ENCODE results near the gene JADE2.
"Not testable (repeated sequence)": the region's sequence is repeated elsewhere in the genome, so short reads cannot be mapped to it uniquely, and the experiment has no call there.

The JADE2 gene

DNA sequence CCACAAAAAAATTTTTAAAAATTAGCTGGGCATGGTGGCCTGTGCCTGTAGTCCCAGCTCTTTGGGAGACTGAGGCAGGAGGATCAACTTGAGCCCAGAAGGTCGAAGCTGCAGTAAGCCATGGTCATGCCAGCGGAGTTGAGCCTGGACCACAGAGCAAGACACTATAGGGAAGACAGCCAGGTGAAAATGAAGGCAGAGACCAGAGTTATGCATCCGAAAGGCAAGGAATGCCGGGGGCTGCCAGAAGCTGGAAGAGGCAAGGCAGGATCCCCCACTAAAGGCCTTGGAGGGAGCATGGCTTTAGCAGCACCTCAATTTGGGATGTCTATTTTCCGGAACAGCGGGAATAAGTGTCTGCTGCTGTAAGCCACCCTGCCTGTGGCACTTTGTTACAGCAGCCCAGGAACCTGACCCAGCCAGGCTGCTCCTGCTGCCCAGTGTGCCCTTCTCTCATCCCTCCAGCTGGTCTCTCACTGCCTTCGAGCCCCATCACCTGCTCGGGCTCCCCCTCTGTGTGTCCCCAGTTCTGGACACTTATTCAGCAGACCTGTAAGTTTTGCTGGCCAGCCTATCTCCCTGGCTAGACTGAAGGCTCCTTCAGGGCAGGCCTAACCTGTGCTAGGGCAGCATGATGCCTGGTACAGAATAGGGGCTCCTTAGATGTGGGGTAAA lies 16.8 kb upstream of the JADE2 start:
- DNase-seq = no peak

DNA sequence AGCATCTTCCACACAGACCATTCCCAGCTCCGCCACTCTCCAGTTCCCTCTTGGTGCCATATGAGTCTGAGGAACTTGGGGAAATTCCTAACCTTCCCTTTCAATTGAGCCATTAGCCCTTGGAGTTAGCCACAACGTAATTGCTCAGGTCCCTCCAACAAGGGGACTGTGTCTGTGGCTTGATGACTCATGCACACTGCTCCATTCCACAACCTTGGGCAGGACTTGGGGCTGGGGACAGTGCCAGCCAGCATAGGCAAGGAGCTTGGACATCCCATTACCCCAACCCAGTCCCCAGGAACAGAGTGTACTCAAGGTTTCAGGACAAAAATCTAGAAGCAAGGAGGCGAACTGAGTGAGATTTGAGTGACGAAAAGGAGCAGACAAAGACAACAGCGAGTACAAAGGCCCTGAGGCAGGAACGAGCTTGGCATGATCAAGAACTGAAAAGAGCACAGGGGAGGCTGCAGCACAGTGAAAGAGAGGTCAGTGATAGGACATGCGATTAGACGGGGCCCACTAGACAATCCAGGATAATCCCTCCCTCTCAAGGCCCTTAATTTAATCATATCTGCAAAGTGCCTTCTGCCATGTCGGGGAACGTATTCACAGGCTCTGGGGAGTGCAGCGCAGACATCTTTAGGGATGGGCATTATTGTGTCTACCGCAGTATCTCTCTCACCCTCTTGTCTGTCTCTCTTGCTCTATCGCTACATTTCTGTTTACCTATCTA lies 16.0 kb upstream of the JADE2 start:
- DNase-seq = no peak

DNA sequence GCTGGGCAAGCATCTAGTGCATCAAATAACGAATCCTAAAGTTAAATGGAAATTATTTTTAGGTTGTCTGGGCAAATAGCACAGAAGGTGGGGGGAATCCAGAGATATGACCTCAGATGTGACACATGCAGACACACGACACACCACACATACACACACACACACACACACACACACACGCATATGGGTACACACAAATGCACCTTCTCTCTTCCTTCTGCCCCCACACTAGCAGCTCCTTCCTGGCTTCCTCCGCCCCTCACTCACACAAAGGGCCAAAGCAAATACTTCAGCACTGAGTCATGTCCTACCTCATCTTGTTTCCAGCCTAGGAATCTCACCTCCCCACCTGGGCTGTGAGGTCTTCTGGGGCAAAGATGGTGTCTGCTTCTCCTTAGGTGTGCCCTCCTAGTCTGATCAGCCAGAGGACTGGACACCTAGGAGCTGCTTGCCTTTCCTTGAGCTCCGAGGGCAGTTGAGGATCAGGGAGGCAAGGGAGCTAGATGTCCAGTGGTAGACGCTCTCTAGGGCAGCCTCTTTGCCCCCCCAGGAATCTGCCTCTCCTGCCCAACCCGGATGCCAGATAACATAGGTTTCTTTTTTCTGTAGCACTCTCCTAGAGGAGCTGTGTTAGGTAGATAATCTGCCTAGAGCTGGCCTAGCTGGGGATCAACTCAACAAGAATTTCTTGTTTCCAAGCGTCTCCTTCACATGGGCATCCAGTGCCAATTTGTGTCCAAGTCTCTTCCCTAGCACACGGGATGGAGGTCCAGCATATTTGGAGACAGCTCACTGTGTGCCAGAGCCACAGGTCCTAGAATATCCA lies 14.3 kb upstream of the JADE2 start:
- no peak for DNase-seq

DNA sequence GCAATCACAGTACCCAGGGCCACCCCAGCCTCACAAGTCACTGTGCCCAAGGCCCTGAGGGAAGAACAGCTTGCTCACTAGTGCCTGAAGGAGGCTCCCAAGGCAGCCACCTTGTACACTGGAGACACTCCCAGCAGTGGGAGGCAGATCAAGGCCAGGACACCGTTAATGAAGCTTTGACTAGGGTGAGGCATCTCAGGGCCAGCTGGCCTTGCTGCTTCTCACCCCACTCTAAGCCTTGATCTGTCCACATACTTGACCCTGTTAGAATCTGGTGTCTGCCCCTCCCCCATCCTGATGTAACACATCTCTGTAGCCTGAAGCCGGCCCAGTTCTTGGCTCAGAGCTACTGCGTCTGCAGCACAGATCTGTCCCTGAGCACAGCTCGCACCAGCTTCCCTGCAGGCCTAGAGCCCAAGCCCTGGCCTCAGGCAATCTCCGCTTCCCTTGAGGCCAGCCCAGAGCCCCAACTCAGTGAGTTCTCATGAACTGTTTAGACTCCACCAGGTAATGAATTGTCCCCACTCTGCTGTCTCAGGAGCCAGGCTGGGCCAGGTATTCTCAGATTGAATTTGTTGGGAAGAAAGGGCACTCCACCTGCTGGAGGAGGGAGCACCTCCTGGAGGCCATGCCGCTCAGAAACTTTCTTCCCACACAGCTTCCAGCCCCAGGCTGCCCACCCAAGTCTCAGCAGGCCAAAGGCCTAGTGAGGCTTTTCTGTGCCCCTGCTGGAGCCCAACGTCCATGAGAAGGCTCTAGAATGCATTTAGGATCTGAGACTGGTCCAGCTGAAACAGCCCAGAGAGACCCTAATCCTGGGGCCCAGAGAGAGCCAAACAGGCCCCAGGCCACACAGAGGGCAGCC lies 13.4 kb upstream of the JADE2 start:
- DNase-seq = no peak

DNA sequence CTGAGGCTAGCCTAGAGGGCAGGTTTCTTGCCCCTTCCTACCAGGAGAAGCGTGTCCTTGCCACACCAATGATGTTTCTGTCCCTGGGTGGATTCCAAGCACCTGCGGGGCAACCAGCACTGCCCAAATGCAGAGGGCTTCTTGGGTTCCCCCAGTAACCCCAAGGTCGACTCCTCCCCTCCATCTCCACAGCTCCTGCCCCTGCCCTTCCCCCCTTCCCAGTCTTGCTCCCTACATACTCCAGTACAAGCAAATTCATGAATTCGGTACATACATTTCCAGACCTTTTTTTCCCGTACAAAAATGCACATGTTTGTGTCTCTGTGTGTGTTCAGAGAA lies 12.8 kb upstream of the JADE2 start:
- DNase-seq = no peak

DNA sequence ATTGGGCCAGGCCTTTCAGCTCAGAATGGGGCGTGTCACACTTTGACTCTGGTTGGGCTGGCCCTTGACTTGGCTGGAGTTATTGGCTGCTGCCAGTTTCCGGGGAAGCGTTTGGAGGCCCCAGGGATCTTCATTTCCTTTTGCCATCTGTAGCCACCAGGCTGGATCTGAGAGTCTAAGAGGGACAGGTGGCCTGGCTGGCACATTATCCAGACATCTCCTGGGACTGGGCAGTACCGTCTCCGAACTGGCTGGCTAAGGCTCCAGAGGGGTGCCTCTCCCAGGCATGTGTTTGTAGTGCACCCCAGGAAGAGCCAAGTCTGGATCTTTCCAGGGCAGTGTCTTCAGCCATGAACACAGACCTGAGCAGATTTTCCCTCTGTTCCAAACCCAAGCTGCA lies 9.7 kb upstream of the JADE2 start:
- no peak for DNase-seq

DNA sequence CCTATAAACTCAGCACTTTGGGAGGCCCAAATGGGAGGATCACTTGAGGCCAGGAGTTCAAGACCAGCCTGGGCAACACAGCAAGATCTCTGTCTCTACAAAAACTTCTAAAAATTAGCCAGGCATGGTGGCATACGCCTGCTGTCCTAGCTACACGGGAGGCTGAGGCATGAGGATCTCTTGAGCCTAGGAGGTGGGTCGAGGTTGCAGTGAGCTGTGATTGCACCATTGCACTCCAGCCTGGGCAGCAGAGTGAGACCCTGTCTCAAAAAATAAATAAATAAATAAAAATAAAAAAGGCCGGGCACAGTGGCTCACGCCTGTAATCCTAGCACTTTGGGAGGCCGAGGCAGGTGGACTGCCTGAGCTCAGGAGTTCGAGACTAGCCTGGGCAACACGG lies 8.5 kb upstream of the JADE2 start:
- not testable (repeated sequence) for DNase-seq

DNA sequence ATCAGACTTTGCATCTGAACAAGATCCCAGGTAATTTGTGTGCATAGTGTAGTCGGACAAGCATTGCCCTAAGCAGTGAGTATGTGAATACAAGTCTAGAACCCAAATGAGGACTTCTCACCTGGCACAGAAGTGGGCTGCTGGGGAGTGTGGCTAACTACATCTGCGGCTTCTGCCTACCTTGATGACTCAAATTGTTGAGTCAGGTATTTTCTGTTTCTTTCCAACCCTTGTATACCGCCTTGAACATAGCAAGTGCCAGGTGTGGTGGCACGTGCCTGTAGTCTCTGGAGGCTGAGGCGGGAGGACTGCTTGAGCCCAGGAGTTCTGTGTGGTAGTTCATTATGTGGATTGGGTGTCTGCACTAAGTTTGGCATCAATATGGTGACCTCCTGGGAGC lies 7.9 kb upstream of the JADE2 start:
- no peak for DNase-seq

DNA sequence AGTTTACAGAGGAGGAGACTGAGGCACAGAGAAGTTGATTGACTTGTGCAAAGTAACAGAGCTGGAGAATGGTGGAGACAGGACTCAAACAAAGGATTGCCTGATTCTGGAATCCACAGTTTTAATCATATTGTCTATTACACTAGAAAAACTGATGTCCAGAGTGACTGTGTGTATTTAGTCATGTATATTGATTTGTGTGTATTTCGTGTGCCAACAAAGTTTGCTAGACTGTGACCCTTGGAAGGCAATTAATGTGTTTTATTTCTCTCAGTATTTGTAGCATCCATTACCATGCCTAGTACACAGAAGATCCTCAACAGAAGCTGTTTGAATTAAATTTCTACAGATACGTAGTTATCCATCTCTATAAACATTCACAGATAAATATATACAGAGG lies 5.5 kb upstream of the JADE2 start:
- DNase-seq = no peak

DNA sequence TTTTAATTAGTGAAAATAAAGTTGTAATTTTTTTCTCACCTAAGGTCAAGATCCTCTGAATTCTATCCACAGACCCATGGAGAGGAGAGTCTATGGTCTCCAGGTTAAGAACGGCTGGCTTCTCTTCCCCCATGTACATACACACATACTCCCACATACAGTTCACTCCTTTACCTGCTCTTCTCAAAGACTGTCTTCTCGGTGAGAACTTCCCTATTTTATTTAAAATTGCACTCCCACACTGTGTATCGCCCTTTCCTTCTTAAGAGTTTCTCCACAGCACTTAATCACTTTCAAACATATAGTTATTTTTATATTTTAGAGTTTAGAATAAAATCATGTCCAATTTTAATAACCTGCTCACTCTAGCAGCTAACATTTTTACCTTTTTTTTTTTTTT lies 3.6 kb upstream of the JADE2 start:
- DNase-seq = no peak

DNA sequence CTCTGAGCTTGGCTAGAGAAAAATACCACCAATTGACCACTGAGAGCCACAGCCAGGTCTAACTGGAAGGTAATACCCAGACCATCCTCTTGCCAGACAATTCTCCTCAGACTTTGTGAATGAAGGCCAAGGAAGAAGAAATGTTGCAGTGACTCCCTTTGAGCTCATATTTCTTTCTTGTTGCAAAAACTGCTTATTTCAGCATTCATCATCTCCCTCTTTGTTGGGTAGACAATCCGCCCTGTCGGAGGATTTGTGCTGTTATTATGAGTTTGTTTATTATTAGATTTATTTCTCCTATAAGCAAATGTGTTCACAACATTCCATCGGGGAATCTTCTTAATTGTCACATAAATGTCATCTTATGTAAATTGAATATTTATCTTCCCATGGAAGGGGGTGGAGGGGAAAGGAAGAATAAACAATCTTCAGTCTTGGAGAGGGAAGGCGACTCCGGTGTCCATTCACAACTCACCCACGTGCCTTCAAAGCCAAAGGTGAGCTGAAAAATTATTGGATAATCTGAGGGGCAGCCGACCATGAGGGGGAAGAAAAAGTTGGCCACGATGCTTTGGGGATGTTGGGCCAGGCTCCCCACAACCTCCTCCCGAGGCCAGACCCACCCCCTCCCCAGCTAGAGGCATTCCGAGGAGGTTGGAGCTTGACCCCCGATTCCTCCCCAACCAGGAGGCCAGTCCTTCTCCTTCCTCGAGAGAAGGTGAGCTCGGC lies 1.8 kb upstream of the JADE2 start:
- no peak for DNase-seq

DNA sequence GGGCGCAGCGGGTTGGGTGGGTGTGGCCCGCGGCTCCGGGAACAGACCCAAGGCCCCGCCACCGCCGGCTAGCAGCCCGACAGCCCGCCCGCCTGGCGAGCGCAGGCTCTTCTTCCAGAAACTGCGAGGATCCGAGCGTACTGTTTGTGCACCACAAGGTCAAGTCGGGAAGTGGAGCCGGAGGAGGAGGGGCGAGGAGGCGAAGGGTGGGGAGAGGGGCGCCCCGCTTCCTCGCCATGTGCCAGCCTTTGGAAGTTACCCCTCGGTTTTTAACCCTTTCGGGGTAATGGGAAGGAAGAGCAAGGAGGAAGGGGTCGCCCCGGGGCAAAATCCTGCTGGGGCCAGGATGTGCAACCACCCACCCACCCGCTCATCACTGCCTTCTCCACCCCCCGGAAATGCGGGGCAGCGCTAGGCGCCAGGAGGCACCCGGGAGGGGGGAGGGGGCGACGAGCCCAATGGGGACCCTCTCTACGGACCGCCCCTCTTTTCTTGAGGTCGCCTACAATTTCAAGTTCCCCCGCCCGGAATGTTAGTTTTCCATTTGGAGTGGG lies 1.1 kb upstream of the JADE2 start:
- DNase-seq = no peak

DNA sequence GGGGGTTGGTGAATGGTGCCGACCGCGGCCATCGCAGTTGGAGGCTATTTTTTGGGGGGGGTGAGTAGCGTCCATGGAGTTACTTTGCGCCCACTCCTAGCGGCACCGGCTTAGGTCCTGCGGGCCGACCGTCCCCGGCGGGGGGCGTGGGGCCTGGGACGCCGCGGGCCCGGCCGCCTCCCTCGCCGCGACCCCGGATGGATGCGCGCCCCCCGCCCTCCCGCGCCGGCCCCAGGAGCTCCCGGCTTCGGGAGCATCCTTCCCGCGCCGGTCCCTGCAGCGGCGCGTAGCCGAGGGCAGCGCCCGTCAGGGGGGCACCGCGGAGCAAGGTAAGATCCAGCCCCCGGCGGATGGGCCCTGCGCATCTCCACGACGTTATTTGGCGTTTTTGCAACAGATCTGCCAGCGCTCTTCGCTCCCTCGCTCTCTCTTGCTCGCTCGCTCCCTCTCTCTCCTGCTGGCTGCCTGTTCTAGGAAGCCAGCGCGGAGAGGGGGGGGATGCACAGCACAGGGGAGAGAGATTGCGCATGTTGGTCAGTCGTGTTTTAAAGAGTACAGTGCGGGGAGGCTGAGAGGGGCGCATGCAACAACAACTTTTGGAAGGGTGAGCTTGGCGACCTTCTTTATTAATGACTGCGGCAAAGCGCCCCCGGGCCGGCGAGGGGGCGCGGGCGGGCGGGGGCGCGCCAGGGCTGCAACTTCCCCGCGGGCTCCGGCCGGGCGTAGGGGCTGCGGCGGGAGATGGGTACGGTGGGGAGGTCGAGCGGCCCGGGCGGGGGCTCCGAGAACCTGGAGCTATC lies 413 bp downstream of the JADE2 start:
- DNase-seq = peak; percentile 12

DNA sequence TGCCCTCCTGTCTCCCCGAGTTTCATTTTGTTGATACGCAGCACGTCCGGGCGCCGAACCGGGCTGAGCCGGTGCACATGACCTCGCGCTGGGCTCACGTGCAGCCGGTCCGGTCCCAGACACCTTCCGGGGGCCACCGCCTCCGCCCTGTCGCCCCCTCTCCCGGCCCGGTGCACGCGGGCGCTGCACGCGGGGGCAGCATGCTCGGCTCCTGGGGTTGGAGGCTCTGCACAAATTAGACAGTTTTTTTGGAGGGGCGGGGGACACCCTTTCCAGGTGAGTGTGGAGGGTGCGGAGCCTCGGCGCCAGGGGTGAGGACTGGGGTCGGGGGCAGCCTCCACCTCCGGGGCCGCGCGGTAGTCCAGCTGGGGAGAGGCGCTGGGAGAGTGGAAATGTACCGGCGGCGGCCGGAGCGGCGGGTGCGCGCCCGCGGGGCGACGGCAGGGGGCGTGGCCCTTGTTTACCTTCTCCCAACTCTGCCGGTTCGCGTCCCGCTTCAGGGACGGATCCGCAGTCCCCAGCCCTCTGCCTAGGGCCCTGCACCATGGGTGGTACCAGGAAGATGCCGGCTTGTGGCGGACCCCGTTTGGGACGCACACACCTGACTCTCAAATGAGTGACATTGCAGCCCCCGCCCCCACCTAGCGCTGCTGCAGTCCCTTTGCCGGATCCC lies 1.1 kb downstream of the JADE2 start:
- DNase-seq = no peak

DNA sequence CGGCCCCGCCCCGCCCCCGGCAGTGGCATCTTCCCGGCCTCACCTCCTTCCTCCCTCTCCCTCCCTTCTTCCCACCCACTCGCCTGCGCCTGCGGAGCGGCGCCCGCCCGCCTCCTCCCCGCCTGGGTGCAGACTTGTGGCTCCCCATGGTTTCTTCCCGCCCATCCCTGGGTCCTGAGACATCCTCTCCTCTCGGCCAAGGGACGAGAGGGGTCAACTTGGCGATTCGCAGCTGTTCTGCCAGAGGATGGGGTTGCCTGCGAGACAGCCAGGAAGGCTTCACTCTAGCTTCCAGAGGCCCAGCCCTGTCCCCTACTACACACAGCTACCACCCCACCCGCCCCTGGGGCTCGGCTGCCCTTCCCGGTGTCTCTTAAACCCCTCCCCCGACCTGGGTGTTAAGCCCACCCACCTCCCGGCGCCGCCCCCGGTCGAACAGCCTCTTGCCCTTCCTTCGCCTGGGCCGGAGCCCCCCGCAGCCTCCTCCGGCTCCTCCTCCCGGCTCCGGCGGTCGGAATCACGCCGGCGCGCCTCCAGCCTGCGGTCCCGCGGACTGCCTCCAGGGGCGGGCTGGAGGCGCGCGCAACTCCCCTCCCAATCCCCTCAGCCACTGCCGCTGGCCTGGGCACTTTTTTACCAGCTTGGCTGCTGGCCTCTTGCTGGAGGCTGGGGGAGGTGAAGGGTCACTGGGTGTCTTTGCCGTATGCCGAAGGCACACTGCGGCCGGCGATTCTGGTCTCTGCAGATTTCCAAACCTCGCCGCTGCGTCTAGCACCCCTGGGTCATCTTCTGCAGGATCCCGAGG lies 1.9 kb downstream of the JADE2 start:
- peak; percentile 31 for DNase-seq

DNA sequence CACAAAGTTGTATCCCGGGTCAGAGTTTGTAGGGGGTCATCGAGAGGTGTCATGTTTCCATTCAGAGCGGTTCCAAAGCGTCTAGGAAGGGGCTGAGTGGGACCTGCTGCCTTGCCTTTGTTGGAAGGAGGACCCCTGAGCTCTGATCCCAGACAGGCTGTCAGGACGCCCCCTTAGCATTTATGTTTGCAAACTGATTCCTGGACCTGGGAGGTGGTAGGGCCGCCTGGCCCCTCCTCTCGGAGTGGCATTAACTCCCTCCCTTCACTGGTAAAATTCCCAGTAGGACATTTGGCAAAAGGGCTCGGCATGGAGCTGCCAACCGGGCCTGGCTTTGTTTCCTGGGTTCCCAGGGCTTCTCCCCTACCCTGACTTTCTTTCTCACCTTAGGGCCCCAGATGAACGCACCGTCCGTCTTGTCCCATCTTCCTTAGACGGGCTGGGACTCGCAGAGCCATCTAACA lies 2.5 kb downstream of the JADE2 start:
- no peak for DNase-seq

DNA sequence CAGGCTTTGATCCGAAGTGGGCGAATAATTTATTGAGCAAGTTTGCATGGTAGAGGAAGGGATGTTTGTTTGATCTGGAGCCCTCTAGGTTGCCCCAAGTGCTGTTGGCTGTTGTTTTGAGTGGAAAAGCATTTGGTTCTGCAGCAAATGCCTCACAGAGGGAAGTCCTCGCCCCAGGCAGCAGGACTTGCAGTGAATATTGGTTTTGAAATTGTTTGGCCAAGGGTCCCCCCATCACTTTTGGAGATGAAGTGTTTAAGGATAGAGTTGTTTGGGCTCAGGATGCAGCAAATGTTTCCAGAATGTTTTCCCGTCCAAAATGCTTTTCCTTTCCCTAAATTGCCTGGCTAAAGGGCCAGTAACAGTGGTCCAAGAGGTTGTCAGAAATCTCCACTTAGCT lies 3.1 kb downstream of the JADE2 start:
- DNase-seq = no peak

DNA sequence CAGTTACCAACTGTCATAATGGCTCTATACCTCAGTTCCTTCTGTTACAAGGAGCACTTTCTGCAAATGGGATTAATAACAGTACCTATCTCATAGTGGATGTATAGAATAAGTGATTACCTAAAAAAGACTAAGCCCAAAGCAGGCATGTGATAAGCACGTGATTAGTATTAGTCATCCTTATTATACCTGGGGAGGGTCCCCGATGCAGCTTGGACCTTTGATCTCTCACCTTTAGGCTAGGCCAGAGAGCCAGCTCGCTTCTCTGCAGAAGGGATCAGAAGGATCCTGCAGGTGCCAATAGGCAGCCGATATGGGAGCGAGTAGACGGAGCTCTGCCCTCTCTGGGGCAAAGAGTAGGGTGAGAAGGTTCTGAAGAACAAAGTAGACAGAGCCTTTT lies 4.0 kb downstream of the JADE2 start:
- DNase-seq = no peak

DNA sequence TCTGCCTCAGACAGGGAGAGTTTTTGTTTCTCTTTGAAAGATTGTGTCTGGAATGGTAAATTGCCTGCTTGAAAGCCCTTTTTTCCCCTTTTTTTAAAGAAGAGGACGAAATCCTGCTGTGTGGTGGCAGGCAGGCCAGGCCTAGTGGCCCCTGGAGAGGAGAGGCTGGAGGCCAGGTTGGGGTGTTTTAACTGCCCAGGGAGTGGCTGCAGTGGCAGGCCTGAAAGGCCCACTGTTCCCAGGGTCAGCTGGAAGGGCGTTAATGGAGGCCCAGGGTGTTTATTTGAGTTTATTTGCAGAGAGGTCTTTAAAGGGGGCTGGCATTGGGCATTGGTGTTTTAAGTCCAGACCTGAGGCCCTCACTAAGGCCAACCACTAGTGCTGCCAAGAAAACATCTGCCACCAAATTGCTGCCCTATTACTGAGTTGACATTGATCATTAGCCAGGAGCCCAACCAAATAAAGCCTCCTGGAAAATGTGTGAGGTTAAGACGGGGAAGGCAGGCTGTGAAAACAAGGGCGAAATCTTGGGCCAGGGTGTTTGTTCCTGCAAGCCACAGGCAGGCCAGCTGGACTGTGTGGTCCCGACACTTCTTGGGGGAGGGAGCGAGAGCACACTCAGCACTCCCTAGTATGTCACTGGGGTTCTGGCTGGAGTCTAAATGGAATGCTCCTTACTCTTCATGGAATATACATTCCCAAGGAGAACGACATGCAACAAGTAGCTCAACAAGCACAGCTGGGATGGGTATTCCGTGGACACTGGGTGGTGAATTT lies 5.0 kb downstream of the JADE2 start:
- DNase-seq = no peak
